ENCODE results near the gene PLCB4. TPM values are rescaled to one million over a fixed set of nuclear protein-coding genes. Genes with fewer than 3 reads are reported as not detected.

Gene PLCB4
- polyA plus RNA-seq, 1 of the 3 experiments (the other 2 are of a cell fraction): 5.5 TPM

- Histone ChIP-seq H3K9me3 (no peaks in the 10 kb centered on the region), H3K9me2 (no peaks in the 10 kb centered on the region), H3K36me3 (replicated peaks in 1 of 2; ENCODE audit: control insufficient read depth in 1 of 2, insufficient read depth in 2 of 2, low read length in 1 of 2) (no peaks in the 10 kb centered on the region), H3F3A (replicated peaks; ENCODE audit: insufficient read depth) (no peaks in the 10 kb centered on the region), H3K4me3 (ENCODE audit: low read depth in 2 of 2, low read length in 1 of 2) (no peak overlapping the region), H3K4me2 (peak overlapping the region; percentile 25; the same call in 1 of the 2 replicates), H3K27me3 (ENCODE audit: insufficient read depth) (no peaks in the 10 kb centered on the region), H4K20me1 (ENCODE audit: insufficient read depth) (no peaks in the 10 kb centered on the region), H3K27ac (ENCODE audit: low read depth in 2 of 2, low read length in 1 of 2) (peak overlapping the region in 1 of 2 experiments; percentile 27; a peak in 2 of 4 replicates), H3K4me1 (ENCODE audit: control insufficient read depth in 1 of 2, insufficient read depth in 2 of 2, low read depth in 1 of 2, low read length in 1 of 2) (peaks cover 3 to 4% of the 10 kb centered on the region in 2 experiments; a peak in 3 of 4 replicates), H3K9ac (no peak overlapping the region), H2AFZ (ENCODE audit: low read depth) (no peak overlapping the region), H3K79me2 (ENCODE audit: insufficient read depth) (peaks cover 4% of the 10 kb centered on the region; the same call in 1 of the 2 replicates)
- ChIA-PET CTCF (no interaction called here), POLR2A (no interaction called here)
- WGBS (ENCODE audit: low lambda C conversion rate): 94% methylated on average over 2 of the region's 2 CpGs
- TF ChIP-seq CTCF (IDR thresholded peaks at IDR 0.05) (no peak), JUND (IDR thresholded peaks at IDR 0.05) (peak; percentile 75), SIN3A (IDR thresholded peaks at IDR 0.05; ENCODE audit: borderline replicate concordance, low read depth, low read length) (no peak), TCF12 (IDR thresholded peaks at IDR 0.05) (0 out of 2 replicates have a peak, but pooled peaks have one; percentile 9), ZBTB33 (IDR thresholded peaks at IDR 0.05; ENCODE audit: borderline replicate concordance, low read depth) (no peak), GABPA (IDR thresholded peaks at IDR 0.05; ENCODE audit: low read depth) (no peak), POLR2AphosphoS5 (IDR thresholded peaks at IDR 0.05; ENCODE audit: low read depth, low read length) (no peak), FOSL2 (IDR thresholded peaks at IDR 0.05; ENCODE audit: borderline replicate concordance, low read depth) (peak; percentile 86), RXRA (IDR thresholded peaks at IDR 0.05; ENCODE audit: borderline replicate concordance, low read depth) (peak; percentile 8; the same call in 1 of the 2 replicates)
- no peak for DNase-seq
These were observed 78.7 kb downstream of the PLCB4 start for GRCh38 chr20:9147547-9148024.

- Histone ChIP-seq H3K9me3 (no peaks in the 10 kb centered on the region), H3K4me1 (ENCODE audit: control insufficient read depth in 1 of 2, insufficient read depth in 2 of 2, low read depth in 1 of 2, low read length in 1 of 2) (peaks cover 3 to 4% of the 10 kb centered on the region in 2 experiments; a peak in 3 of 4 replicates), H3K27me3 (ENCODE audit: insufficient read depth) (no peaks in the 10 kb centered on the region), H3K4me3 (ENCODE audit: low read depth in 2 of 2, low read length in 1 of 2) (no peak overlapping the region), H3K79me2 (ENCODE audit: insufficient read depth) (peaks cover 4% of the 10 kb centered on the region; the same call in 1 of the 2 replicates), H3K27ac (ENCODE audit: low read depth in 2 of 2, low read length in 1 of 2) (peak overlapping the region in 1 of 2 experiments; percentile 27; a peak in 1 of 4 replicates), H3K9ac (no peak overlapping the region), H4K20me1 (ENCODE audit: insufficient read depth) (no peaks in the 10 kb centered on the region), H3K36me3 (replicated peaks in 1 of 2; ENCODE audit: control insufficient read depth in 1 of 2, insufficient read depth in 2 of 2, low read length in 1 of 2) (no peaks in the 10 kb centered on the region), H3K4me2 (no peak overlapping the region), H3F3A (replicated peaks; ENCODE audit: insufficient read depth) (no peaks in the 10 kb centered on the region), H3K9me2 (no peaks in the 10 kb centered on the region), H2AFZ (ENCODE audit: low read depth) (no peak overlapping the region)
- POLR2A ChIA-PET: no interaction called here
- CTCF ChIA-PET: no interaction called here
- DNase-seq: no peak
- WGBS (ENCODE audit: low lambda C conversion rate): 94% methylated on average over 3 of the region's 3 CpGs
- TF ChIP-seq RXRA (IDR thresholded peaks at IDR 0.05; ENCODE audit: borderline replicate concordance, low read depth) (no peak), TEAD4 (IDR thresholded peaks at IDR 0.05; ENCODE audit: borderline replicate concordance, insufficient read depth) (no peak), JUND (IDR thresholded peaks at IDR 0.05) (no peak), PBX3 (IDR thresholded peaks at IDR 0.05) (no peak), USF2 (IDR thresholded peaks at IDR 0.05; ENCODE audit: borderline replicate concordance, low read depth, low read length) (no peak), CTCF (IDR thresholded peaks at IDR 0.05) (no peak), ZBTB33 (IDR thresholded peaks at IDR 0.05; ENCODE audit: borderline replicate concordance, low read depth) (no peak), USF1 (IDR thresholded peaks at IDR 0.05; ENCODE audit: borderline replicate concordance, low read depth) (no peak), GATA2 (CRISPR knock-in tag; IDR thresholded peaks at IDR 0.05) (no peak)
These were observed 79.4 kb downstream of the PLCB4 start for GRCh38 chr20:9148291-9148690.

Measured in SK-N-SH (cell line).